ENCODE measurements around the gene CYP27C1.
"Not testable (repeated sequence)": the region's sequence is repeated elsewhere in the genome, so short reads cannot be mapped to it uniquely, and the experiment has no call there.

Gene CYP27C1

GRCh38 chr2:127169066-127169660 is 50.9 kb downstream of the CYP27C1 start:
- no peak for DNase-seq

- DNase-seq, result no peak
These were observed 53.8 kb downstream of the CYP27C1 start for GRCh38 chr2:127166231-127166860.

GRCh38 chr2:127165539-127165935 is 54.6 kb downstream of the CYP27C1 start:
- DNase-seq, result peak; percentile 8

GRCh38 chr2:127164761-127165538 is 55.1 kb downstream of the CYP27C1 start:
- DNase-seq, result no peak

- DNase-seq, result no peak
These were observed 56.2 kb downstream of the CYP27C1 start for GRCh38 chr2:127163921-127164320.

- DNase-seq, result not testable (repeated sequence)
These were observed 57.1 kb downstream of the CYP27C1 start for GRCh38 chr2:127163090-127163406.

- no peak for DNase-seq
These were observed 57.6 kb downstream of the CYP27C1 start for GRCh38 chr2:127162261-127163089.

- no peak for DNase-seq
These were observed 58.6 kb downstream of the CYP27C1 start for GRCh38 chr2:127161176-127162136.

GRCh38 chr2:127160676-127161075 is 59.4 kb downstream of the CYP27C1 start:
- DNase-seq, result no peak

- DNase-seq, result no peak
These were observed 60.6 kb downstream of the CYP27C1 start for GRCh38 chr2:127159543-127159942.

- DNase-seq, result no peak
These were observed 61.3 kb downstream of the CYP27C1 start for GRCh38 chr2:127158614-127159290.

- DNase-seq, result no peak
These were observed 62.2 kb downstream of the CYP27C1 start for GRCh38 chr2:127157651-127158485.

- no peak for DNase-seq
These were observed 63.0 kb downstream of the CYP27C1 start for GRCh38 chr2:127157114-127157513.

GRCh38 chr2:127155947-127156346 is 64.2 kb downstream of the CYP27C1 start:
- no peak for DNase-seq

GRCh38 chr2:127155028-127155581 is 65.0 kb downstream of the CYP27C1 start:
- no peak for DNase-seq

- DNase-seq, result no peak
These were observed 65.7 kb downstream of the CYP27C1 start for GRCh38 chr2:127154396-127154795.

GRCh38 chr2:127153691-127154158 is 66.4 kb downstream of the CYP27C1 start:
- DNase-seq, result no peak

- no peak for DNase-seq
These were observed 69.1 kb downstream of the CYP27C1 start for GRCh38 chr2:127150996-127151395.

- DNase-seq, result no peak
These were observed 70.7 kb downstream of the CYP27C1 start for GRCh38 chr2:127149384-127149783.
